Fibroblast of skin of back (primary cell): ENCODE data around the gene CIB2.

Experiments
- DNase-seq: peaks from one replicate; pipeline ENCODE4 v3.0.0-alpha.2; 2013

CIB2 gene

GRCh38 chr15:78105476-78106241 lies 25.6 kb downstream of the CIB2 start:
- DNase-seq = no peak

- DNase-seq = no peak
Measured at GRCh38 chr15:78104566-78105475, 26.4 kb downstream of the CIB2 start.

- no peak for DNase-seq
Measured at GRCh38 chr15:78104119-78104479, 27.1 kb downstream of the CIB2 start.

- DNase-seq = no peak
Measured at GRCh38 chr15:78103406-78104118, 27.7 kb downstream of the CIB2 start.

- no peak for DNase-seq
Measured at GRCh38 chr15:78102741-78103140, 28.5 kb downstream of the CIB2 start.

GRCh38 chr15:78102211-78102610 lies 29.0 kb downstream of the CIB2 start:
- no peak for DNase-seq

- DNase-seq = no peak
Measured at GRCh38 chr15:78101423-78102105, 29.7 kb downstream of the CIB2 start.

- no peak for DNase-seq
Measured at GRCh38 chr15:78100886-78101285, 30.4 kb downstream of the CIB2 start.

- DNase-seq = no peak
Measured at GRCh38 chr15:78098131-78098755, 33.0 kb downstream of the CIB2 start.

GRCh38 chr15:78097667-78098066 lies 33.6 kb downstream of the CIB2 start:
- DNase-seq = no peak

- DNase-seq = peak; percentile 83
Measured at GRCh38 chr15:78093242-78094020, 37.8 kb downstream of the CIB2 start.

- DNase-seq = no peak
Measured at GRCh38 chr15:78092261-78093041, 38.8 kb downstream of the CIB2 start, which contains the start of gene SH2D7. SH2D7 (plus strand) TSS chr15:78092561; CDS start chr15:78092585, 24 bp downstream.

GRCh38 chr15:78090422-78091063 lies 40.7 kb downstream of the CIB2 start:
- DNase-seq = no peak

- no peak for DNase-seq
Measured at GRCh38 chr15:78088773-78089080, 42.5 kb downstream of the CIB2 start.

- DNase-seq = no peak
Measured at GRCh38 chr15:78087951-78088772, 43.1 kb downstream of the CIB2 start.

GRCh38 chr15:78085928-78086327 lies 45.3 kb downstream of the CIB2 start:
- peak; percentile 90 for DNase-seq

- no peak for DNase-seq
Measured at GRCh38 chr15:78084449-78084750, 46.8 kb downstream of the CIB2 start.

- no peak for DNase-seq
Measured at GRCh38 chr15:78083687-78084448, 47.4 kb downstream of the CIB2 start.
